ENCODE data around the gene CTDNEP1. TPM values are rescaled to one million over a fixed set of nuclear protein-coding genes. Genes with fewer than 3 reads are reported as not detected.

Gene CTDNEP1
- total RNA-seq, 2 donors from 2014 or later: 108 to 117 TPM

DNA sequence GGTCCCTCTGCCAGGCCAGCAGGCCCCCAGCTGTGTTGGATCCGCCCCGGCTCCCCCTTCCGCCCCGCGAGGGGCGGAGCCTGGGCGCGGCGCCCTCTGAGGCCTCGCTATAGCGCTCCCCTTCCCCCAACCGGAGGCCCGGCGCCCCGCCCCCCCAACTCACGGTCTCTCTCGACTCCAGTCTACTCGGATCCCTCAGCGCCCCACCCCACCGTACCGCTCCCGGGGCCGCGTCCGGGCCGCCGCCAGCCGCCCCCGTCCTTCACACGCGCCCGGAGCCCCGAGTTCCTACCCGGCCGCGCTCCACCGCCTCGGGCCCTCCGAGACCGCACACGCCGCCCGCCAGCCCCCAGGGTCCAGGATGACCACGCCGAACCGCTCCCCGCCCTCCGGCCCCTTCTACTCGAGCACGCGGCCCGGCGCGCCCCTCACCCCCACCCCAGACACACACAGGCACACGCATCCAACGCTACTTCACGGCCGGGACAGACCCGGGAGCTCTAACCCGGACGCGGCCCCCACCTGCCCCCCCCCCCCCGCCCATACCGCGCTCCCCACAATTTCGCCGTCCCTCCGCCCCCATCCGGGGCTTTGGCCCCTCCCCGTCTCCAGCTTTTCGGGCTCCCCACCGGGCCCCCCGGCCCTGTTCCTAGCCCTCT is 13.6 kb downstream of the CTDNEP1 start:
- DNase-seq: peak; percentile 90 to 94
- peak; percentile 28 for ATAC-seq
- intact Hi-C loops (cut with DNase I, micrococcal nuclease): no loop called here

GRCh38 chr17:7237266-7237760 is 14.2 kb downstream of the CTDNEP1 start:
- no peak for ATAC-seq
- intact Hi-C loops (cut with DNase I, micrococcal nuclease): no loop called here

GRCh38 chr17:7236808-7237207 is 14.7 kb downstream of the CTDNEP1 start:
- intact Hi-C loops (cut with DNase I, micrococcal nuclease): no loop called here
- ATAC-seq (no peak), DNase-seq (no peak)

More at GRCh38 chr17:7237266-7237760, 14.2 kb downstream of the CTDNEP1 start:
- no peak for DNase-seq

DNA sequence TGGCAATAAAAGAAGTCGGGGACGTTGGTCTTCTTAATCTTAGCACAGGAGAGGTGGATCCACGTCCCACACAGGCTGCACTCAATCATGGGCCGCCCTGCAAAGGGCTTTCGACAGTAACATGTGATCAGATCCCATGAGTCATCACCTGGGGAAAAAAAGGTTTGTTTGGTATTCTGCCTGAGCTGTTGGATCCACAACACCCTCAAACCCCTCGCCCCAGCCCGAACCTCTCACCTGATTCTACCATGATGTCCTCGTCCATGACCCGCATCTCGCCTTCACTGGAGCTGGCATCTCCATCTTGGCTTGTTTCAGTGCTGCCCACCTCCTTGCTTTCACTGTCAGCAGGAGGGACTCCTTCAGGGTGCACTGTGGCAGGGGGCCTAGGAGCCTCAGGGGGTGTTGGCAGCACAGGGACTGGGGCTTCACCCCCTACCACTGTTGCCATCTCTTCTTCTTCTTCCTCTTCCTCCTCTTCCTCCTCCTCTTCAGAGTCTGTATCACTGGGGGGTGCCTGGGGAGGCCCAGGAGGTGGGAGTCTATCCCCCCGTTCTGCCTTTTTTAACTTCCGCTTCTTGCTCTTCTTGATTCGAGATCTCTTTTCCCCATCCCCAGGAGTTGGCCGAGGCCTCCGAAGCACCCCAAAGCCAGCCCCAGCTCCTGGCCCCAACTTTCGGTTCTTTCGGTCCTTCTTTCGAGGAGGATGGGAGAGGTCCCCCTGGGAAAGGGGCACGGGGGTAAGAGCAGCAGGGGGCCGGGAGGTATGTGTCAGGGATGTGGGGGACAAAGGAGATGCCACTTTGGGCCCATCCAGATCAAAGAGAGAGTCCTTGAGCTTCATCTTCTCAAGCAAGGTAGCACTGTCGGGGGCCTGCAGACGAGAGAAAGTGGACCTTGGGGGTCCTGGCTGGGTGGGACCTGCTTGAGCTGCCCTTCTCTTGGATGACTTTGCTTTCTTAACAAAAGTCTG is 15.6 kb downstream of the CTDNEP1 start:
- intact Hi-C loops (cut with DNase I, micrococcal nuclease): no loop called here
- no peak for DNase-seq
- no peak for ATAC-seq

GRCh38 chr17:7234083-7234951 is 17.2 kb downstream of the CTDNEP1 start, which contains the start of gene DVL2:
Gene DVL2 (minus strand): TSS chr17:7234517. CDS start chr17:7234262, 255 bp downstream.
- ATAC-seq (peak; percentile 61), DNase-seq (peak; percentile 97 to 98)
- intact Hi-C loops (cut with DNase I, micrococcal nuclease): no loop called here

DNA sequence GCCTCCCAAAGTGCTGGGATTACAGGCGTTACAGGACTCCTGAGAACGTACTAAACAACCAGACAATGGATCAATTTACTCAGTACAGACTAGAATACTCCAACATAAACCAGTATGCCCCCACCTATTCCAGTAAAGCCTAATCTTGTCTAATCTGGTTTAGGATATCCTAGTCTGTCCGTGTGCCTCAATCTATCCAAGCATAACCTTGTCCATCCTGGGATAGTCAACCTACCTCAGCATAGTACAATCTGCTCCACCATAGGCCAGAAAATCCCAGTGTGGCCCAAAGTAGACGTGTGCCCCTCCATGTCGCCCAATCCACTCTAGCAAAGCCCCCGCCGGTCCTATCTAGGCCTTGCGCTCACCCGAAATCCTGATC is 17.8 kb downstream of the CTDNEP1 start:
- intact Hi-C loops (cut with DNase I, micrococcal nuclease): no loop called here
- DNase-seq (no peak), ATAC-seq (peak; percentile 12)

DNA sequence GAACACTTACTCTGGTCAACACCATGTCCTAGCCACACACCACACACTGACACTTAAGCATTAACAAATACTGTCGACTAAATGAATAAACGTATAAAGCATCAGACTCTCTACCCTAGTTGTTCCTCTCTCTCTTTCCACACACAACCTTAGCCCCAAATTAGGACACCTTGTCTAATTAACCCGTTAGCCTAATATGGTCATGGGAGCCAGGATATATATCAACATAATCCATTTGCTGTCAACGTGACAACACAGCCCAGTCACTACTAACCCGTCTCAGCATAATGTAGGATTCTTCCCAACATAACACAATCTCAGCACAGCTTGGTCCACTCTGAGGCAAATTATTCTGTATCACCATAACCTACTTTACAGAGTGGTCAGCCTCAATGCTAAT is 19.4 kb downstream of the CTDNEP1 start:
- intact Hi-C loops (cut with DNase I, micrococcal nuclease): no loop called here
- ATAC-seq: no peak
- DNase-seq: no peak

DNA sequence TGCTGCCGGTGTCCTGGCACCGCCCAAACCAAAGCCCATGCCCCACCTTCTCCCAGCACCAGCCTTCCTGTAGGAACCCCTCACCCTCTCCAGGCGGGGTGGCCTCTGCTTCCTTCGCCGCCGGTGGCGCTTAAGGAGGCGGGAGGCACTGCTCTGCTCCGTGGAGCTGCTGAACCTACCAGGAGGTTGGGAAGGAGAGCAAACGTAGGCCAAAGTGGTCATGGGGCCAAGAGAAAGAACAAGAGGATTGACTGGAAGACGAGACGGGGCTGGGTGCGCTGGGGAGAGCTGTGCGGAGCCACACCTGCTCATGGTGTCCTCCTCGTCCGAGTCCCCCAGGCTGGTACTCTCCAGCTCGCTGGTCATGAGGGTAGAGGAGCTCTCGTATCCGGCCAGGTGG is 22.0 kb downstream of the CTDNEP1 start:
- intact Hi-C loops (cut with DNase I, micrococcal nuclease): no loop called here
- DNase-seq (no peak), ATAC-seq (no peak)

GRCh38 chr17:7228920-7229319 is 22.6 kb downstream of the CTDNEP1 start:
- ATAC-seq: no peak
- intact Hi-C loops (cut with DNase I, micrococcal nuclease): no loop called here

DNA sequence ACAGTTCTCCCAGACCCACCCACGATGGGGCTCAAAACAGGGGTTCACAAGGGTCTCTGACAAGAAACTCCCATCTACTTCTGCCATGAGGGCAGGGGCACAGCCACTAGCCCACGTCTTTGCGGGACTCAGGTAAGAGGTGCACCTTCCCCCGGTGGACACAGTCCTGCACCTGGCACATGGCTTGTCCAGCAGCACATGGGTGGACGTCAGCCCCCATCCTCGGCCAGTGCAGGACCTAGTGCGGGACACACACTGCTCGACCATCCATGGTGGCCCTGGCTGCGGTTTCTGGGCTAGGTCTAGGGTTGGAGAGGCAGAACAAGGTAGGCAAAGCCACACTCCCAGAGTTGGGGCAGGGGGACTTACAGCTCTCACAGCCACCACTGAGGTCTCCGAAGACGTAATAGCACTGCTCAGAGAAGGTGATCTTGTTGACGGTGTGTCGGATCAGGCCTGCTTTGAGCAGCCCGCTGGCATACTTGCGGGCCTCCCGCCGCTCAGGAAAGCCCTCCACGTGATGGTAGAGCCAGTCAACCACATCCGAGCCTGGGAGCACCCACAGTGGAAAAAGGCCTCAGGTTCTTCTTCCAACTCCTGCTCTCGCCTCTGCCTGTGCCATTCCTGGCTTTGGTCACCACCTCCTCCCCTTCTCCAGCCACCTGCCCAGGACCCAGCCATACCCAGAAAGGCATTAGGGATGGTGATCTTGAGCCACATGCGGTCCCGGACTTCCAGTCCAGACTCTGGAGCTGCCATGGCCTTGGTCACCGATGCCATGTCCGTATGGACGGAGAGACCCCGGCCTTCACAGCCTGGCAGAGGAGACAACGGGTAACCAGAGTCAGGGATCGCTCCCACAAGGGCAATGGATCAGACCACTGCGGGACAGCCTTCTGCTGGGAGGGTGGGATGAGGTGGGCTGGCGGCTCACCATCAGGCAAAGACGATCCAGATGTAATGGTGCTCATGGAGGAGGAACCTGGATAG is 24.5 kb downstream of the CTDNEP1 start:
- no peak for ATAC-seq
- DNase-seq: no peak
- intact Hi-C loops (cut with DNase I, micrococcal nuclease): no loop called here

More at GRCh38 chr17:7228920-7229319, 22.6 kb downstream of the CTDNEP1 start:
- no peak for DNase-seq

GRCh38 chr17:7225711-7226331 is 25.7 kb downstream of the CTDNEP1 start:
- ATAC-seq: no peak

GRCh38 chr17:7224661-7225111 is 26.8 kb downstream of the CTDNEP1 start:
- DNase-seq (no peak), ATAC-seq (no peak)
- intact Hi-C loops (cut with DNase I, micrococcal nuclease): no loop called here

More at GRCh38 chr17:7225711-7226331, 25.7 kb downstream of the CTDNEP1 start:
- intact Hi-C loops (cut with DNase I, micrococcal nuclease): no loop called here
- DNase-seq: no peak

- no peak for ATAC-seq
- intact Hi-C loops (cut with DNase I, micrococcal nuclease): no loop called here
- no peak for DNase-seq
Measured at GRCh38 chr17:7224110-7224509, 27.4 kb downstream of the CTDNEP1 start.

DNA sequence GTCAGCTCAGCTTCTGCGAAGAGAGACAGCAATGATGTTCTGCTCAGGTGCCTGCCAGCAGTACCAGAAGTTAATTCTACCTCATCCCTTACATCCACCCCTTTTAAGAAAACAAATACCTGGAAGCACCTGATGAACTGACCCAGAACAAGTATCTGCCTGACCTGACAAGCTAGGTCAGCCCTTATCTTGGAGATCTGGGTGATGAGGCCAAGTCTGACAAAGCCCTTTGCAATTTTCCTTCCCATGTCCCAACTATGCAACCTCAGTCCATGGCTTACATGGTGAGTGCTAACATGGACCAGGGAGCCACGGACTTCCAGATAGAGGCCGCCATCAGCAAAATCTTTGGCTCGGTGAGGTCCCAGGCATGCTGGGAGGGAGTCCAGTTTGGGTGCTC is 28.2 kb downstream of the CTDNEP1 start:
- ATAC-seq (no peak), DNase-seq (no peak)
- intact Hi-C loops (cut with DNase I, micrococcal nuclease): no loop called here

DNA sequence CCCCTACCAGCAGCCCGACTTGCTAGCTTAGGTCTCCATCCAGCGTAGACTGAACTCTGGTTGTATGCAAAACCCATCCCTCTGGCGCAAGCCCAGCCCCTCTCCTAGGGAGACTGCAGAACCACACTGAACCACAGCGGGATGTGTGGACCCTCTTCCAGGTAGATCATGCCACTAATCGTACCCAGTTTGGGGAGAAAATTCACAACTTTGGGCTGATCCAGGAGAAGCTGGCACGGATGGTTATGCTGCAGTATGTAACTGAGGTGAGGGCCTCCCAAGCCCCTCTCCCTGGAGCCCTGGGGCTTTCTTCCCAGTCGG is 28.6 kb downstream of the CTDNEP1 start:
- DNase-seq: peak in 1 of 2 donors; percentile 22
- intact Hi-C loops (cut with DNase I, micrococcal nuclease): no loop called here
- ATAC-seq: no peak

DNA sequence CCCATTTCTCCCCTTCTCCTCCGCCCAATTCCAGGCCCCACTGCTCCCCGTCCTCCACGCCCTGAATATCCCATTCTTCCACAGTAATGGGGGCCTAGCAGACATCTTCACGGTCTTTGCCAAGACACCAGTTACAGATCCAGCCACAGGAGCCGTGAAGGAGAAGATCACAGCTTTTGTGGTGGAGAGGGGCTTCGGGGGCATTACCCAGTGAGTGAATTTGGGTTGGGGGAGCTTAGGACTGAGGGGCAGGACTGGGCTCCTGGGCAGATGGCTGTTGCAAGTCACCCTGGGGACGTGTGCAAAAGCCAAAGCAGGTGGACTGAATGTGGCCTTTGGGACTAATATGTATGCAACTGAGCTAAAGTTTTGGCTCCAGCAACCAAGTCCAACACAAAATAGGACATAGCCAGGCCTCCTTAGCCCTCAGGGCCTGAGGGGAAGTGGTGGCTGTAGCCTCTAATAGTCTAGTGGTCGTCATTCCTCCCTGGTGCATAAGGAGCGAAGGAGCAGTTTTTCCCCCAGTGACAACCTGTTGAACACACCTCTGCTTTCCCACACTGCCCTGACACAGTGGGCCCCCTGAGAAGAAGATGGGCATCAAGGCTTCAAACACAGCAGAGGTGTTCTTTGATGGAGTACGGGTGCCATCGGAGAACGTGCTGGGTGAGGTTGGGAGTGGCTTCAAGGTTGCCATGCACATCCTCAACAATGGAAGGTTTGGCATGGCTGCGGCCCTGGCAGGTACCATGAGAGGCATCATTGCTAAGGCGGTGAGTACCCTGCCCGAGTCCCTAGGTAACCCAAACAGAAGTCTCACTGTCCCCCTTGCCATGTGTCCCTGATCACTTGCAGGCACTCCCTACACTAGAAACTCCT is 29.2 kb downstream of the CTDNEP1 start:
- peak in 1 of 2 donors; percentile 7 for DNase-seq
- intact Hi-C loops (cut with DNase I, micrococcal nuclease): no loop called here
- no peak for ATAC-seq

All from left colon (tissue), 2 donors.